H9 (cell line): ENCODE measurements around the gene GARNL3. TPM values are rescaled to one million over a fixed set of nuclear protein-coding genes. Genes with fewer than 3 reads are reported as not detected.

Experiments
- DNase-seq: peaks from one replicate; pipeline ENCODE4 v3.0.0-alpha.2; 2017
- H2AFZ ChIP-seq: one replicate; pipeline ENCODE4 v1.6.1; 2013; ENCODE audit warnings: mild to moderate bottlenecking, low read length, control low read depth, moderate library complexity
- H2AK5ac ChIP-seq: 2 replicates; pipeline ENCODE4 v1.6.1; 2013; ENCODE audit warnings: low read length, control low read depth, mixed read lengths; ENCODE audit not compliant: insufficient read length
- H2BK120ac ChIP-seq: one replicate; pipeline ENCODE4 v1.6.1; 2013; ENCODE audit warnings: low read depth, mild to moderate bottlenecking, low read length, control low read depth, inconsistent platforms; ENCODE audit not compliant: poor library complexity, severe bottlenecking
- H2BK12ac ChIP-seq: 2 replicates; pipeline ENCODE4 v1.6.1; 2013; ENCODE audit warnings: low read length, control low read depth, mixed read lengths, low read depth; ENCODE audit not compliant: insufficient read length
- H2BK15ac ChIP-seq: 2 replicates; pipeline ENCODE4 v1.6.1; 2013; ENCODE audit warnings: low read depth, low read length, control low read depth
- H2BK20ac ChIP-seq: one replicate; pipeline ENCODE4 v1.6.1; 2013; ENCODE audit warnings: low read depth, mild to moderate bottlenecking, low read length, control low read depth, inconsistent platforms; ENCODE audit not compliant: poor library complexity, severe bottlenecking
- H2BK5ac ChIP-seq: 2 replicates; pipeline ENCODE4 v1.6.1; 2013; ENCODE audit warnings: low read length, control low read depth, mixed read lengths; ENCODE audit not compliant: insufficient read length
- H3K14ac ChIP-seq: 2 replicates; pipeline ENCODE4 v1.6.1; 2013; ENCODE audit warnings: low read length, control low read depth; ENCODE audit not compliant: insufficient read depth
- H3K18ac ChIP-seq: 2 replicates; pipeline ENCODE4 v1.6.1; 2013; ENCODE audit warnings: low read depth, mild to moderate bottlenecking, mixed read lengths, low read length, control low read depth; ENCODE audit not compliant: insufficient read length
- H3K23ac ChIP-seq: 2 replicates; pipeline ENCODE4 v1.6.1; 2013; ENCODE audit warnings: low read length, control low read depth, mixed read lengths, low read depth; ENCODE audit not compliant: insufficient read length
- H3K23me2 ChIP-seq: 2 replicates; pipeline ENCODE4 v1.6.1; 2013; ENCODE audit warnings: low read depth, mild to moderate bottlenecking, mixed read lengths, low read length, control low read depth; ENCODE audit not compliant: insufficient read length, poor library complexity, severe bottlenecking
- H3K27ac ChIP-seq: 2 replicates; pipeline ENCODE4 v1.5.1; 2013; ENCODE audit warnings: low read length, control low read depth, mixed read lengths, low read depth; ENCODE audit not compliant: insufficient read length
- H3K27me3 ChIP-seq: 2 replicates; pipeline ENCODE4 v1.6.1; 2013; ENCODE audit warnings: low read length, control low read depth, inconsistent platforms; ENCODE audit not compliant: insufficient read depth
- H3K4ac ChIP-seq: 2 replicates; pipeline ENCODE4 v1.6.1; 2013; ENCODE audit warnings: low read depth, mild to moderate bottlenecking, control low read depth, inconsistent platforms, low read length, moderate library complexity
- H3K4me1 ChIP-seq: 2 replicates; pipeline ENCODE4 v1.6.1; 2013; ENCODE audit warnings: low read length, control low read depth, inconsistent platforms; ENCODE audit not compliant: insufficient read depth
- H3K4me2 ChIP-seq: 2 replicates; pipeline ENCODE4 v1.6.1; 2013; ENCODE audit warnings: low read length, control low read depth, mixed read lengths; ENCODE audit not compliant: insufficient read length, insufficient read depth
- H3K56ac ChIP-seq: 2 replicates; pipeline ENCODE4 v1.6.1; 2013; ENCODE audit warnings: low read depth, mild to moderate bottlenecking, mixed read lengths, low read length, control low read depth; ENCODE audit not compliant: insufficient read length
- H3K79me1 ChIP-seq: 2 replicates; pipeline ENCODE4 v1.6.1; 2013; ENCODE audit warnings: low read depth, mild to moderate bottlenecking, moderate library complexity, low read length, control low read depth, inconsistent platforms; ENCODE audit not compliant: insufficient read depth, poor library complexity, severe bottlenecking
- H3K79me2 ChIP-seq: 2 replicates; pipeline ENCODE4 v1.6.1; 2013; ENCODE audit warnings: low read length, control low read depth, inconsistent platforms; ENCODE audit not compliant: insufficient read depth
- H3K9ac ChIP-seq: 2 replicates; pipeline ENCODE4 v1.6.1; 2013; ENCODE audit warnings: low read length, control low read depth, mixed read lengths; ENCODE audit not compliant: insufficient read length; ENCODE audit errors: extremely low read depth
- H3K9me3 ChIP-seq: one replicate; pipeline ENCODE4 v1.6.1; 2013; ENCODE audit warnings: low read depth, low read length, inconsistent platforms; ENCODE audit not compliant: control insufficient read depth
- H3T11ph ChIP-seq: one replicate; pipeline ENCODE4 v1.6.1; 2013; ENCODE audit warnings: mild to moderate bottlenecking, low read length, control low read depth, inconsistent platforms
- H4K20me1 ChIP-seq: one replicate; pipeline ENCODE4 v1.6.1; 2013; ENCODE audit not compliant: control insufficient read depth, insufficient read length, insufficient read depth
- H4K5ac ChIP-seq: 2 replicates; pipeline ENCODE4 v1.6.1; 2013; ENCODE audit warnings: low read depth, mild to moderate bottlenecking, mixed read lengths, low read length, control low read depth; ENCODE audit not compliant: insufficient read length
- H4K8ac ChIP-seq: replicated peaks from 2 replicates; pipeline ENCODE4 v1.6.1; 2013; ENCODE audit warnings: low read length, control low read depth, mixed read lengths, low read depth; ENCODE audit not compliant: insufficient read length
- H4K91ac ChIP-seq: 2 replicates; pipeline ENCODE4 v1.6.1; 2013; ENCODE audit warnings: low read depth, mild to moderate bottlenecking, moderate library complexity, mixed read lengths, low read length, control low read depth; ENCODE audit not compliant: insufficient read length
- H3K27ac Mint-ChIP-seq, 3 experiments: 2 replicates in 2 of 3; 3 replicates in 1 of 3; pipeline ENCODE4 v1.8.0; 2020 to 2021; ENCODE audit warnings: mixed read lengths in 3 of 3, mild to moderate bottlenecking in 1 of 3, moderate library complexity in 1 of 3
- H3K27me3 Mint-ChIP-seq: 2 replicates; pipeline ENCODE4 v1.8.0; 2021; ENCODE audit warnings: low read depth, mild to moderate bottlenecking, moderate library complexity, mixed read lengths
- H3K36me3 Mint-ChIP-seq, 3 experiments: 2 replicates in 2 of 3; 3 replicates in 1 of 3; pipeline ENCODE4 v1.8.0; 2020 to 2021; ENCODE audit warnings: low read depth in 3 of 3, mixed read lengths in 3 of 3; ENCODE audit not compliant: insufficient read depth in 1 of 3
- H3K4me1 Mint-ChIP-seq, 2 experiments: 2 replicates each; pipeline ENCODE4 v1.8.0; 2020; ENCODE audit warnings: mixed read lengths in 2 of 2
- H3K4me3 Mint-ChIP-seq, 2 experiments: 2 replicates in 1 of 2; 3 replicates in 1 of 2; pipeline ENCODE4 v1.8.0; 2020 to 2021; ENCODE audit warnings: mild to moderate bottlenecking in 2 of 2, mixed read lengths in 2 of 2, moderate library complexity in 1 of 2
- H3K9me3 Mint-ChIP-seq, 2 experiments: 2 replicates in 1 of 2; 3 replicates in 1 of 2; pipeline ENCODE4 v1.8.0; 2020; ENCODE audit warnings: mild to moderate bottlenecking in 2 of 2, mixed read lengths in 2 of 2, moderate library complexity in 1 of 2
- CTCF ChIP-seq: fragments of 200-600 bp; sonication (generic); conservative IDR thresholded peaks from 3 replicates; pipeline ENCODE4 v1.8.0; 2021; ENCODE audit warnings: antibody characterized with exemption, mild to moderate bottlenecking
- WGBS: extraction: QIAGEN DNeasy Blood & Tissue Kit; methylation state at CpG from one replicate; pipeline ENCODE4 v1.1.7; 2013; ENCODE audit warnings: missing lambda C conversion rate, low lambda C conversion rate, mixed read lengths; ENCODE audit not compliant: insufficient read length; ENCODE audit errors: extremely low coverage; 5-methylcytosine and 5-hydroxymethylcytosine counted together
- total RNA-seq: library from RNA; stranded (reverse); gene quantifications from 2 replicates; pipeline ENCODE4 v1.2.1, GENCODE V29; 2021

GARNL3 gene
- total RNA-seq, 1 experiment from 2014 or later, result 8.7 TPM

GRCh38 chr9:127340721-127341120 lies 76.1 kb downstream of the GARNL3 start:
- no peak overlapping the region for H2BK15ac ChIP-seq
- Mint-ChIP-seq H3K4me3 (no peak overlapping the region), H3K9me3 (no peaks in the 10 kb centered on the region), H3K4me1 (no peaks in the 10 kb centered on the region), H3K36me3 (peaks cover 13 to 18% (median 18%) of the 10 kb centered on the region in 3 experiments; a peak in 6 of 7 replicates), H3K27ac (peak overlapping the region in 1 of 3 experiments; percentile 16; a peak in 4 of 7 replicates), H3K27me3 (no peaks in the 10 kb centered on the region; the same call in 1 of the 2 replicates)
- H4K5ac ChIP-seq, result no peak overlapping the region
- H3K9me3 ChIP-seq, result no peaks in the 10 kb centered on the region
- no peak overlapping the region for H3K18ac ChIP-seq
- no peaks in the 10 kb centered on the region for H4K20me1 ChIP-seq
- no peaks in the 10 kb centered on the region for H3K4me1 ChIP-seq
- no CpG with 5 or more reads among the region's 2 CpGs for WGBS
- no peaks in the 10 kb centered on the region for H3K23me2 ChIP-seq
- no peak overlapping the region for H3T11ph ChIP-seq
- no peak overlapping the region for H3K9ac ChIP-seq
- H2BK12ac ChIP-seq, result no peak overlapping the region
- no peaks in the 10 kb centered on the region for H3K79me2 ChIP-seq
- H3K56ac ChIP-seq, result no peak overlapping the region
- no peak for TF ChIP-seq CTCF
- H3K27me3 ChIP-seq, result no peaks in the 10 kb centered on the region
- no peak overlapping the region for H3K23ac ChIP-seq
- H3K79me1 ChIP-seq, result no peaks in the 10 kb centered on the region
- no peak overlapping the region for H4K8ac ChIP-seq
- no peak overlapping the region for H2BK20ac ChIP-seq
- no peak overlapping the region for H2BK120ac ChIP-seq
- H2AFZ ChIP-seq, result no peak overlapping the region
- no peak overlapping the region for H2AK5ac ChIP-seq
- no peak for DNase-seq
- H2BK5ac ChIP-seq, result no peak overlapping the region
- no peak overlapping the region for H3K14ac ChIP-seq
- no peak overlapping the region for H3K4me2 ChIP-seq
- no peak overlapping the region for H4K91ac ChIP-seq
- H3K4ac ChIP-seq, result no peak overlapping the region
- no peak overlapping the region for H3K27ac ChIP-seq
